C4-2B (cell line): Measurements from ENCODE around the gene SLC15A4.

ENCODE experiments used
- H3K27ac ChIP-seq: fragments of 450-650 bp; 2 replicates; pipeline ENCODE4 v1.5.1; 2017
- ZFX ChIP-seq: fragments of 450-650 bp; IDR thresholded peaks from 2 replicates; pipeline ENCODE4 v1.6.1; 2017
- TF ChIP-seq, protein P1 (sequence below): fragments of 450-650 bp; conservative IDR thresholded peaks from 2 replicates; pipeline ENCODE4 v1.5.1; 2017; ENCODE audit warnings: mild to moderate bottlenecking

SLC15A4 gene

DNA sequence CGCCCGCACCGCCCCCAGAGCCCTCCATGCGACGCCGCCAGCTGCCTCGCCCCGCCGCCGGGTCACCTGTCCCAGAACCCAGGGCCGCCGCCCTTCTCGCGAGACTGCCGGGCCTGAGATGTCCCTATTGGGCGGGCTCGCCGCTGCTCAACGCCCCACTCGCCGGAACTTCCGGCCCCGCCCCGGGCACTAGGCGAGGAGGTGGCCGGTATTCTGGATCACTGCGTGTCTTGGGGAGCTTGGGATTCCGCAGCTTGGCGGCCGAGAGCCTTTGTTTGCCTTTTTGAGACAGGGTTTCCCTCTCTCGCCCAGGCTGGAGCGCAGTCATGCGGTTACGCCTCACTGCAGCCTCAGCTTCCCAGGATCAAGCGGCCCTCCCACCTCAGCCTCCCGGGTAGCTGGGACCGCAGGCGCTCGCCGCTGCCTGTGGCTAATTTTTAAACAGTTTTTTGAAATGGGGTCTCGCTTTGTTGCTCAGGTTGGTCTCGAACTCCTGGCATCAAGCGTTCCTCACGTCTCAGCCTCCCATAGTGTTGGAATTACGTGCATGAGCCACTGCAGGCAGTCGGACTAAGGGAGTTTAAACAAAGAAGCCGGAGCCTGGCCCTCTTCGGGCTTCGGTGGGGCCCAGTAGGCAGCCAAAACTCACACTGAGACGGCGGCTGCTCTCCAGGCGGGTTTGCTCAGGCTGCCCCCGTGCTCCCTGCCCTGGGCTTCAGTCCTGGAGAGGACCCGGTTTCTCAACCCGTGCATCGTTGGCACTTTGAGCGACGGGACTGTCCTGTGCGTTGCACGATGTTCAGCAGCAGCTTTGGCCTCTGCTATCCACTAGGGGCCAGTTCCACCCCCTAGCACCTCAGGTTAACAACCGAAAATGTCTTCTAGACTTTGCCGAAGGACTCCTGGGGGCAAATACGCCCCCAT, at the start of gene SLC15A4:
TSS of gene SLC15A4 (minus strand) at position 43 of the 924 bp plus-strand sequence. CDS start at position 28, 15 bp downstream.
- peak within 1 kb of the TSS; percentile 82 for H3K27ac ChIP-seq
- TF ChIP-seq, protein P1, sequence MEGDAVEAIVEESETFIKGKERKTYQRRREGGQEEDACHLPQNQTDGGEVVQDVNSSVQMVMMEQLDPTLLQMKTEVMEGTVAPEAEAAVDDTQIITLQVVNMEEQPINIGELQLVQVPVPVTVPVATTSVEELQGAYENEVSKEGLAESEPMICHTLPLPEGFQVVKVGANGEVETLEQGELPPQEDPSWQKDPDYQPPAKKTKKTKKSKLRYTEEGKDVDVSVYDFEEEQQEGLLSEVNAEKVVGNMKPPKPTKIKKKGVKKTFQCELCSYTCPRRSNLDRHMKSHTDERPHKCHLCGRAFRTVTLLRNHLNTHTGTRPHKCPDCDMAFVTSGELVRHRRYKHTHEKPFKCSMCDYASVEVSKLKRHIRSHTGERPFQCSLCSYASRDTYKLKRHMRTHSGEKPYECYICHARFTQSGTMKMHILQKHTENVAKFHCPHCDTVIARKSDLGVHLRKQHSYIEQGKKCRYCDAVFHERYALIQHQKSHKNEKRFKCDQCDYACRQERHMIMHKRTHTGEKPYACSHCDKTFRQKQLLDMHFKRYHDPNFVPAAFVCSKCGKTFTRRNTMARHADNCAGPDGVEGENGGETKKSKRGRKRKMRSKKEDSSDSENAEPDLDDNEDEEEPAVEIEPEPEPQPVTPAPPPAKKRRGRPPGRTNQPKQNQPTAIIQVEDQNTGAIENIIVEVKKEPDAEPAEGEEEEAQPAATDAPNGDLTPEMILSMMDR: no peak; the same call in 1 of the 2 replicates
- TF ChIP-seq ZFX: peak; percentile 7; the same call in 1 of the 2 replicates

DNA sequence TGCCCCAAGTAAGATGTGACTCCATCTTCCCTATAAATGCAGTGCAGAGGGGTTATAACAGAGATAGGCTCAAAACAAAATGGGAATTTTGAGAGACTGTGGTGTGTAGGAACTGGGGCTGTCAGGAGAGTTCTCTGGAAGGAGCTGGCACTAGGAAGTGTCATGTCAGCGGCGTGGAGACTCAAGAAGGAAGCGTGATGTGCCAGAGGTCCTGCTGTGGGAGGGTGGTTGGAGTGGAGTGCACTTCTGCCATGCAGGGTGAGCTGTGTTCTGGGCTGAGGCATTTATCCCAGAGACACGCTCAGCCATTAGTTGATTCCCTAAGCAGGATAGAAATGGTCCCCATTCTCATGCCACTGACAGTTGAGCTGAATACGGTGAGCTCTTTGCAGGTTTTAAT, 48.5 kb upstream of the SLC15A4 start:
- TF ChIP-seq ZFX: no peak
- TF ChIP-seq, protein P1: no peak

GRCh38 chr12:128871516-128871892, 47.7 kb upstream of the SLC15A4 start:
- no peak overlapping the region for H3K27ac ChIP-seq
- TF ChIP-seq ZFX: no peak
- TF ChIP-seq, protein P1: no peak

More for the DNA sequence above, 48.5 kb upstream of the SLC15A4 start:
- H3K27ac ChIP-seq: no peak overlapping the region

- TF ChIP-seq, protein P1: no peak
- TF ChIP-seq ZFX: no peak
- H3K27ac ChIP-seq: no peak overlapping the region
Observed at GRCh38 chr12:128867466-128867865, 43.7 kb upstream of the SLC15A4 start.

GRCh38 chr12:128864516-128865186, 40.9 kb upstream of the SLC15A4 start:
- no peak for TF ChIP-seq ZFX
- TF ChIP-seq, protein P1: no peak
- no peak overlapping the region for H3K27ac ChIP-seq

- TF ChIP-seq ZFX: no peak
- TF ChIP-seq, protein P1: no peak
- no peak overlapping the region for H3K27ac ChIP-seq
Observed at GRCh38 chr12:128863957-128864356, 40.2 kb upstream of the SLC15A4 start.
